SH-SY5Y (cell line): ENCODE measurements around the gene FOXN3.

ENCODE experiments used
- GATA2 ChIP-seq: IDR thresholded peaks from 2 replicates; pipeline ENCODE4 v1.6.1; 2011; ENCODE audit warnings: mild to moderate bottlenecking, low read depth, low read length
- GATA3 ChIP-seq: IDR thresholded peaks from 2 replicates; pipeline ENCODE4 v1.6.1; 2011; ENCODE audit warnings: low read depth, mild to moderate bottlenecking, low read length, moderate library complexity

The FOXN3 gene

DNA sequence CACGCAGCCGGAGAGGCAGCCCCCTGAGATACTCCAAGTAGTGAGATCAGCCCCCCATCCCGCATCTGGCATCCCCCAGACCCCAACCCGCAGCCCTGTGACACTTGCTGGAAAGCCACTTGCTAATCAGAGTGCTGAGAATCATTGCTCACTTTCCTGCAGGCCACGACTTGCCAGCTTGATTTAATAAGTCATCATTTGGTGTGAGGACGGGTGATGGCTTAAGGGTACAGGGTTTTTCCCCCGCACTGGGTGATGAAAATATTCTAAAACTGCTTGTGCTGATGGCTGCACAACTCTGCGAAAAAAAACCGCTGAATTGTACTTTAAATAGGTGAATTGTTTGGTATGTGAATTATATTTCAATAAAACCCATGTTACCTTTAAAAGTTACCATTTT lies 171.2 kb downstream of the FOXN3 start:
- TF ChIP-seq GATA2 = no peak
- no peak for TF ChIP-seq GATA3

GRCh38 chr14:89244720-89245119 lies 172.3 kb downstream of the FOXN3 start:
- no peak for TF ChIP-seq GATA3
- no peak for TF ChIP-seq GATA2

- no peak for TF ChIP-seq GATA2
- no peak for TF ChIP-seq GATA3
Measured at GRCh38 chr14:89243741-89244140, 173.3 kb downstream of the FOXN3 start.

- TF ChIP-seq GATA3 = no peak
- no peak for TF ChIP-seq GATA2
Measured at GRCh38 chr14:89243286-89243685, 173.7 kb downstream of the FOXN3 start.

DNA sequence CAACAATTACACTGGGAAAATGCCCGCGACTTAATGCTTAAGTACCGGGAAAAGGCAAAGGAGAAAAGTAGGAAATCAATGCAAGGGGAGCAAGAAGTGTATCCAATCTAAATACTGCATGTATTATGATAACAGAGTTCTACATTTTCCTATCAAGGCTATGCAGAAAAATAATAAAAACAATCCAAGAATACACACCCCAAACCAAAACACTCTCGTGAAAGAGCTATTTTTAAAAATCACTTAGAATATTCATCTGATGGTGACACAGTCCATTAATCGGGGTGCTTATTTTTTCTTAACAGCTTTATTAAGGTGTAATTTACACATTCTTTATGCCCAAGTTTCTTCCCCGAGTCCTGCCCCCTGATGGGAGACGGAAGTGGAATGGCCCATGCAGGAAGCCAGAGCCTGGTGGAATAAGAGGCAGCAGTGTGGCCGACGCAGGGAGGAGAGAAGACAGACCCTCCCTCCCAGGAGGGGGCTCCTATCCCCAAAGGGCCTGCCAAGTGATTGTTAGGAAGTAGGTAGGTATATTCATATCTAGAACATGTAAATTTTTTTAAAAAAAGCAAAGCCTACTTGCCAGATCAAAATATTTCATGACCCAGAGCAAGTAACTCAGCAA lies 174.3 kb downstream of the FOXN3 start:
- TF ChIP-seq GATA3 = no peak
- no peak for TF ChIP-seq GATA2

DNA sequence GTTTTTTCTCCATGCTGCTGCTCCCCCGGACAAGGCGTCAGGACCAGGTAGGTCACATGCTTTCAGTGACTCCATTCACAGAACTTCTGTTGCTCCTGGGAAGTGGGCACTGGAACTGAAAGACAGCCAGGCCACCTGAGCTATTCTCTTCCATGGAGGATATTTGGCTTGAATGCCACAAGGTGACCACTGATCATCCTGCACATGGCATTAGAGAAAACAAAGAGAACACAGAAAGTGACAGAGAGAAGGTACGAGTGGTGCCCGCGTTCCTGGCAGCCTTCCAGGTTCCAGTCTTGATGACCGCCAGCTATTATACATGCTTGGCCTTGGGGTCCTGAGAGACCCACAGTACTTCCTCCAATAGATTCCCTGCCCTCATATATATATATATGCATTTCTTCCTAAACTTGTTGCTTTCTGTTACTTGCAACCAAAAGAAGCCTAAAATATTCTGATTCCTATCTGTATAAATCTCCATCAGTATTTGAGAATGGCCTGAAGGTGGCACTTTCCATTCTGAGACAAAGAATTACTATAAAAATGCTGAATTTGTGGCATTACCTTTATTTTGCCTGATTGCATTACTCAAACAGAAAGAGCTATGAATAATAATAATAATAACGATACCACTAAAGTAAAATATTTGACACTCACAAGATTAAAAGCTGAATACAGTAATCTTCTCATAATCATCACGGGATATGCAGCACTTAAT lies 174.9 kb downstream of the FOXN3 start:
- TF ChIP-seq GATA3 = no peak
- TF ChIP-seq GATA2 = no peak

DNA sequence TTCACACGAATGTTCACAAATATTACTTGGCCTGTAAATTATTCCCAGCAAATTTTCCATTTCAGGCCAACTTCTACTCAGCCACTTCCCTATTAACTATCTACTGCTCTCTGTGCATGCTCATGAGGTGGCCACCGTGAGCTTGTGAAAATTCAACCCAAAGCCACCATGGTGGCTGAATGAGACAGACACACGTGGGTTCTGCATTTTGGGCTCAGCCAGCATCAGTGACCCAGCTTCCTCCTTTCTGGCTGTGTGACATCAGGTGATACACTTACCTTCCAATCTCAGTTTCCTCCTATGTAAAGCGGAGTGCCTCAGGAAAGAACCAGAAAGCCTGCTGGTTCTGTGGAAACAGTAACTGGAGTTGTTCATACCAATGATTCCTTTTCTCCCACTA lies 175.8 kb downstream of the FOXN3 start:
- TF ChIP-seq GATA2 = no peak
- no peak for TF ChIP-seq GATA3

GRCh38 chr14:89240414-89240813 lies 176.6 kb downstream of the FOXN3 start:
- TF ChIP-seq GATA2 (no peak), GATA3 (no peak)

DNA sequence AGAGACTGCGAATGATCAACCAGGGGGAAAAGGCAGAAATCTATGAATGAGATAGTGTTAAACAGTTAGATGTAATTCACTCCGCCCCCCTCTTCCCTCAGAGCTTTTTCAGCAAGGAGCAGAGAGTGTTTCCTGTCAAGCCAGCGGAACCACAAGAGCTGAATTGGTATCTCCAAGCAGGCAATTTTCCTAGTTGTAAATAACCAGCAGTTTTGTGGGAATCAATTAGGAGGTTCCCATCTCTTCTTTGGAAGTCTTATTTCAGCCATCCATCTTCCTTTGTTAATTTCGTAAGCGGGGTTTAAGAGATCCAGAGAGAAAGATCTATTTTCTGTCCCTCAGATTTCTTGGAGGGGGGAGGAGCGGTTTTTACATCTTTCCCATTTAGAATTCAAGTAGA lies 178.0 kb downstream of the FOXN3 start:
- no peak for TF ChIP-seq GATA3
- no peak for TF ChIP-seq GATA2

DNA sequence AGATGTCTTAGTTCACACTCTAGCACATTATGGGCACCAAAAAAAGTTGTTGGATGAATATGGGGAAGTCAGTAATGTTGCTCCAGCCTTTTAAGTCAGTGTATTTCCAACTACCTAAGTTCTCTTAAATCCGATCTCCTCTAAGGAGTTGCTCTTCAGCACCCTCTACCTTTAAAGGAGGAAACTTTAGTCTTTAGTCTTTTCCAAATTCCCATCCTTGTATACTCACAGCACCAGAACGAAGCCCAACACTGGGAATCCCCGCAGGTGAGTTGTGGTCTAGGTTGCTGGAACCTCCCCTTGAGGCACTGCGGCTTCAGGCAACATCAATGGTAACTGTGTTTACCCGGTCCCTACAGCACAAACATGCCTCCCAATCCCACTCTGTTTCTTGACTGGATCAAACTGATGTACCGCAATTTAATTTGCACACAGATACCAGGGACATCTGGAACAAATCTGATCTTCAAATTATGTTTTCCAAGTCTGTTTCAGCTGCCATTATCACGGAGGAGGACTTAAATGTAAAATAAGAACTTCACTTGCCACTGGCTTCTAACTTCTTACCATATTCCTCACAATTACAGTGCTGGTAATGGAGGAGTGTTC lies 179.0 kb downstream of the FOXN3 start:
- TF ChIP-seq GATA3 (no peak), GATA2 (peak; percentile 47)

GRCh38 chr14:89236851-89237250 lies 180.2 kb downstream of the FOXN3 start:
- TF ChIP-seq GATA2 (no peak), GATA3 (no peak)

GRCh38 chr14:89233184-89233583 lies 183.8 kb downstream of the FOXN3 start:
- TF ChIP-seq GATA3 (no peak), GATA2 (no peak)

- TF ChIP-seq GATA3 (no peak), GATA2 (no peak)
Measured at GRCh38 chr14:89232265-89233070, 184.6 kb downstream of the FOXN3 start.

DNA sequence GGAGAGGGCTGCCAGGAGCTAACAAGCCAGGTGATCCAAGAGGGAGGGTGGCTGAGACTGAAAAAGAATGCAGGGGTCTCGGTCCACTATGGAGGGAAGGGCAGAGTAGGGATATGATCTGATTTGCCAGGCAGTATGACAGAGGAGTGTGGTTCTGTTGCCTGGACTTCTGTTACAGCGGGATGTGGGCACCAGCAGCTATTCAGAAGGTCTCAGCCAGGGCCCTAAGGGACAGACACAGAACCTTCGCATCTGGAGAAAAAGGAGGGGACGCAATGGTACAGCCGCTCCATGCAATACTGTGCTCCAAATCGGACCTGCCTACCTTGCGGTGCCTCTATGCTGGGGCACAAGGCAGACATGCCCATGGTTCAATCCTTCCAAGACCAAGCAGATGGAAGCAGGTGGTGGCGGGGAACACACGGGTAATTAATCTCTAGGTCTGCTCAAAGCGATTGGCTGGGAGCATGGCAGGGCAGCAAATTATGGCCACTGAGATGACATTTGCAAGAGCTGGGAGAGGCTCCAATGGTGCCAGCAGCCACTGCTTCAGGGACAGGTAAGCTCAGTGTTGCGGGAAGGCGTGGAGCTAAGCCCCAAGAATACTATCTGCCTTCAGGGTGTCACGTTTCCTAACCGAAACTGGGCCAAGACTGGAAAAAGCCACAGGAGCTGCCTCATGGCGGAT lies 185.5 kb downstream of the FOXN3 start:
- TF ChIP-seq GATA3 = no peak
